Right lobe of liver (tissue), 4 donors: Measurements from ENCODE around the gene CCM2L.

Experiments used
- POLR2A ChIP-seq: fragments of 450-650 bp; IDR thresholded peaks from one replicate; pipeline ENCODE4 v1.6.1; 2017; ENCODE audit warnings: antibody characterized with exemption, mild to moderate bottlenecking
- TF ChIP-seq, protein P1 (sequence below), 4 donors: fragments of 200-600 bp in 3 of 4; fragments of 450-650 bp in 1 of 4; IDR thresholded peaks; one replicate each; pipeline versions ENCODE4 v1.5.1 to v1.8.0; 2016 to 2022; ENCODE audit warnings: antibody characterized with exemption in 4 of 4, mild to moderate bottlenecking in 2 of 4
- donor health status: DM: no; HTN: no; CAD: no.
- donor health status: DM: no; HTN: no; CAD: no.
- donor health status: DM: no; HTN: yes; CAD: no.

DNA sequence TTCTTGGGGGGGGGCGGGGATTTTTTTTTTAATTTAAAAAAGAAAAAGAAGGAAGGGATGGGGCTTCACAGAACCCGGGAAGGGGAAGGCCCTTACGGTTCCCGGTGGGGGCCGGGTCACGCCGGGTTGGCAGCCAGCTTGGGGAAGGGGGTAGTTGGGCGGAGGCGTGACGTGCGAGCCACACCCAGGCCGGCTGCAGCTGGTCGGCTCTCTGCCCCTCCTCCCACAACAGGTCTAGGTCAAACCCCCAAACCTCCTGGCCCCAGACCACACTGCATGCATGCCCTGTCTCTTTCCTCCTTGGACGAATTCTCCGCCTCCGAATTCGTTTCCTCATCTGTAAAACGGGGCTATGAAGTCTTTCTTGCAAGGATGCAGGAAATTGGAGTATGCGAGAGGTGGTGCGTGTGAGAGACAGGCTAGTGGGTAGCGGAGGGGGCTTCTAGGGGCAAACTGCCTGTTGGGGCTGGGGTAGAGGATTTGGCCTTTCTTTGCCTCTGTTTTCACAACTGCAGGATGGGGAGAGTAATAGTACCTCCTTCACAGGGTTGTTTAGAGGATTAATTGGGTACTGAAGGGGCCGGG is 42.6 kb downstream of the CCM2L start:
- TF ChIP-seq, protein P1, sequence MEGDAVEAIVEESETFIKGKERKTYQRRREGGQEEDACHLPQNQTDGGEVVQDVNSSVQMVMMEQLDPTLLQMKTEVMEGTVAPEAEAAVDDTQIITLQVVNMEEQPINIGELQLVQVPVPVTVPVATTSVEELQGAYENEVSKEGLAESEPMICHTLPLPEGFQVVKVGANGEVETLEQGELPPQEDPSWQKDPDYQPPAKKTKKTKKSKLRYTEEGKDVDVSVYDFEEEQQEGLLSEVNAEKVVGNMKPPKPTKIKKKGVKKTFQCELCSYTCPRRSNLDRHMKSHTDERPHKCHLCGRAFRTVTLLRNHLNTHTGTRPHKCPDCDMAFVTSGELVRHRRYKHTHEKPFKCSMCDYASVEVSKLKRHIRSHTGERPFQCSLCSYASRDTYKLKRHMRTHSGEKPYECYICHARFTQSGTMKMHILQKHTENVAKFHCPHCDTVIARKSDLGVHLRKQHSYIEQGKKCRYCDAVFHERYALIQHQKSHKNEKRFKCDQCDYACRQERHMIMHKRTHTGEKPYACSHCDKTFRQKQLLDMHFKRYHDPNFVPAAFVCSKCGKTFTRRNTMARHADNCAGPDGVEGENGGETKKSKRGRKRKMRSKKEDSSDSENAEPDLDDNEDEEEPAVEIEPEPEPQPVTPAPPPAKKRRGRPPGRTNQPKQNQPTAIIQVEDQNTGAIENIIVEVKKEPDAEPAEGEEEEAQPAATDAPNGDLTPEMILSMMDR (IDR thresholded peaks at IDR 0.05): no peak
- no peak for TF ChIP-seq POLR2A
